ENCODE measurements around the gene C3orf20.

Gene C3orf20

DNA sequence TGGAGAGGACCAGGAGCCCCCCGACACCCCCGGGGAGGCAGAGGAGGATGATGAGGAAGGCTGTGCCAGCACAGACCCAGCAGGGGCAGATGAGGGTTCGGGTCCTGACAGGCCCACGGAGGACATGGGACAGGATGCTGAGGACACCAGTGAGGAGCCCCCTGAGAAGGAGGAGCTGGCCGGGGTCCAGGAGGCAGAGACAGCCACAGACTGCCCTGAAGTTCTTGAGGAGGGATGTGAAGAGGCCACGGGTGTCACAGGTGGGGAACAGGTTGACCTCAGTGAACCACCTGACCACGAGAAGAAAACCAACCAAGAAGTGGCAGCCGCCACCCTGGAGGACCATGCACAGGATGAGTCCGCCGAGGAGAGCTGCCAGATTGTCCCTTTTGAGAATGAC, 144.7 kb downstream of the C3orf20 start:
- H3K9ac ChIP-seq (ENCODE audit: low read length), result no peak overlapping the region
- no peak overlapping the region for H3K27ac ChIP-seq (ENCODE audit: low read depth, low read length)
- H3K27me3 ChIP-seq (ENCODE audit: control insufficient read depth, insufficient read depth, low read length), result no peaks in the 10 kb centered on the region
- no peak overlapping the region for H3K4me3 ChIP-seq (ENCODE audit: low read depth, low read length)
- H3K36me3 ChIP-seq (ENCODE audit: control insufficient read depth, insufficient read depth, low read length), result no peaks in the 10 kb centered on the region
- H3K9me3 ChIP-seq (ENCODE audit: control insufficient read depth, insufficient read depth, low read depth, low read length), result no peaks in the 10 kb centered on the region
- peaks cover 12% of the 10 kb centered on the region for H3K4me1 ChIP-seq (ENCODE audit: control insufficient read depth, insufficient read depth, low read length)

DNA sequence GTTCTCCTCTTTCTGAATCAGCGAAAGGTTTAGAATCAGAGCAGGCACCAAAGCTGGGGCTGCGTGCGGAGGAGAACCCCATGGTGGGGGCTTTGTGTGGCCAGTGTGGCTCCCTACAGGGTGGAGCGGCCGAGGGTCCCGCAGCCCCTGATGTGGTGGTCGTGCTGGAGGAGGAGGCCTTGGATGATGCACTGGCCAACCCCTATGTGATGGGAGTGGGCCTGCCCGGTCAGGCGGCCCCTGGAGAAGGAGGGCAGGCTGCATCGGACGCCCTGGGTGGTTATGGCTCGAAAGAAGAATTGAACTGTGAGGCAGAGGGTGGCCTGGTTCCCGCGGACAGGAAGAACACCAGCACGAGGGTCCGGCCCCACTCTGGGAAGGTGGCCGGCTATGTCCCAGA, 145.2 kb downstream of the C3orf20 start:
- Histone ChIP-seq H3K36me3 (ENCODE audit: control insufficient read depth, insufficient read depth, low read length) (no peaks in the 10 kb centered on the region), H3K9me3 (ENCODE audit: control insufficient read depth, insufficient read depth, low read depth, low read length) (no peaks in the 10 kb centered on the region), H3K27me3 (ENCODE audit: control insufficient read depth, insufficient read depth, low read length) (no peaks in the 10 kb centered on the region), H3K27ac (ENCODE audit: low read depth, low read length) (no peak overlapping the region), H3K4me1 (ENCODE audit: control insufficient read depth, insufficient read depth, low read length) (peaks cover 12% of the 10 kb centered on the region), H3K4me3 (ENCODE audit: low read depth, low read length) (no peak overlapping the region), H3K9ac (ENCODE audit: low read length) (no peak overlapping the region)

DNA sequence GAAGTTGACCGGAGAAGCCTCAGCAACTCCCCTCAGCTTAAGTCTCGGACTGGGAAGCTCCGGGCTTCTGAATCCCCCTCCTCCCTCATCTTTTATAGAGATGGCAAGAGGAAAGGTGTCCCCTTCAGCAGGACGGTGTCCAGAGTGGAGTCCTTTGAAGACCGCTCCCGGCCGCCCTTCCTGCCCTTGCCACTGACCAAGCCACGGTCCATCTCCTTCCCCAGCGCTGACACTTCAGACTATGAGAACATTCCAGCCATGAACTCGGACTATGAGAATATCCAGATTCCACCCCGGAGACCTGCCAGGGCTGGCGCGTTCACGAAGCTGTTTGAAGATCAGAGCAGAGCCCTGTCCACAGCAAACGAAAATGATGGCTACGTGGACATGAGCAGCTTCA, 146.2 kb downstream of the C3orf20 start:
- Histone ChIP-seq H3K4me3 (ENCODE audit: low read depth, low read length) (no peak overlapping the region), H3K9ac (ENCODE audit: low read length) (no peak overlapping the region), H3K4me1 (ENCODE audit: control insufficient read depth, insufficient read depth, low read length) (peaks cover 12% of the 10 kb centered on the region), H3K9me3 (ENCODE audit: control insufficient read depth, insufficient read depth, low read depth, low read length) (no peaks in the 10 kb centered on the region), H3K36me3 (ENCODE audit: control insufficient read depth, insufficient read depth, low read length) (no peaks in the 10 kb centered on the region), H3K27me3 (ENCODE audit: control insufficient read depth, insufficient read depth, low read length) (no peaks in the 10 kb centered on the region), H3K27ac (ENCODE audit: low read depth, low read length) (no peak overlapping the region)

DNA sequence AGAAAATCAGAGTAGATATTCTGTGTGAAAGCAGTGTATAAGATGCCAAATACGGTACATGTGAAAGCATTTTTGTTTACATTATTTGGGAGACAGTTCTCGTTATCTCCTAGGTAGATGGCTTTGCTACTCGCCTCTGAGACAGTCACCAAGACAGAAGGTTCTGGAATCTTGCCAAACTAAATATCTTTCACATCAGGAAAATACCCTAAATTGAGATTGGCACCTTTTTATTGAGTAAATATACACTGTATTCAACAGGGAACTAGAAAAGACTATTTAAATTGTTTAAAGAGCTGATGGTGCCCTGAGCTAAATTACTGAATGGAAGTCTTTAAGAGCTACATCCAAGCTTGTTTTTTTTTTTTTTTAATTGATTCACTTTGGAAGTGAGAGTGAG, 147.2 kb downstream of the C3orf20 start:
- no peak overlapping the region for H3K27ac ChIP-seq (ENCODE audit: low read depth, low read length)
- H3K9me3 ChIP-seq (ENCODE audit: control insufficient read depth, insufficient read depth, low read depth, low read length), result no peaks in the 10 kb centered on the region
- no peaks in the 10 kb centered on the region for H3K36me3 ChIP-seq (ENCODE audit: control insufficient read depth, insufficient read depth, low read length)
- no peaks in the 10 kb centered on the region for H3K27me3 ChIP-seq (ENCODE audit: control insufficient read depth, insufficient read depth, low read length)
- H3K4me1 ChIP-seq (ENCODE audit: control insufficient read depth, insufficient read depth, low read length), result peaks cover 12% of the 10 kb centered on the region
- no peak overlapping the region for H3K4me3 ChIP-seq (ENCODE audit: low read depth, low read length)
- H3K9ac ChIP-seq (ENCODE audit: low read length), result no peak overlapping the region
